Stimulated activated CD8-positive, alpha-beta memory T cell treated with anti-CD3 and anti-CD28 coated beads, Interleukin-4, amount 100 ng/mL, for 4 hours (primary cell): ENCODE results near the gene HDAC6.
"Not testable (repeated sequence)": the region's sequence is repeated elsewhere in the genome, so short reads cannot be mapped to it uniquely, and the experiment has no call there.

Experiments
- DNase-seq, 2 donors: peaks; one replicate each; pipeline ENCODE4 v3.0.0-alpha.2; 2020; ENCODE audit warnings: low read depth in 2 of 2, low spot score in 1 of 2

Gene HDAC6

GRCh38 chrX:48789366-48790220, 12.3 kb upstream of the HDAC6 start:
- DNase-seq, result no peak

GRCh38 chrX:48790477-48790876, 11.4 kb upstream of the HDAC6 start:
- no peak for DNase-seq

- DNase-seq, result no peak
Observed at GRCh38 chrX:48791063-48791820, 10.6 kb upstream of the HDAC6 start.

GRCh38 chrX:48792219-48792618, 9.6 kb upstream of the HDAC6 start:
- no peak for DNase-seq

GRCh38 chrX:48793935-48794334, 7.9 kb upstream of the HDAC6 start:
- no peak for DNase-seq

- DNase-seq, result no peak
Observed at GRCh38 chrX:48794340-48794910, 7.4 kb upstream of the HDAC6 start.

GRCh38 chrX:48794911-48795515, 6.9 kb upstream of the HDAC6 start:
- no peak for DNase-seq

GRCh38 chrX:48798318-48798717, 3.5 kb upstream of the HDAC6 start:
- DNase-seq, result no peak

- DNase-seq, result no peak
Observed at GRCh38 chrX:48800574-48801279, 1.1 kb upstream of the HDAC6 start.

GRCh38 chrX:48802089-48802904, 430 bp downstream of the HDAC6 start:
- DNase-seq, result peak in 1 of 2 donors; percentile 29

GRCh38 chrX:48802905-48803200, 986 bp downstream of the HDAC6 start:
- no peak for DNase-seq

GRCh38 chrX:48806081-48806480, 4.2 kb downstream of the HDAC6 start:
- no peak for DNase-seq

GRCh38 chrX:48813644-48814043, 11.8 kb downstream of the HDAC6 start:
- DNase-seq, result no peak

- no peak for DNase-seq
Observed at GRCh38 chrX:48814722-48815121, 12.9 kb downstream of the HDAC6 start.

- DNase-seq, result no peak
Observed at GRCh38 chrX:48815266-48815665, 13.4 kb downstream of the HDAC6 start.

- DNase-seq, result no peak
Observed at GRCh38 chrX:48816014-48816810, 14.3 kb downstream of the HDAC6 start.

GRCh38 chrX:48818098-48818497, 16.2 kb downstream of the HDAC6 start:
- no peak for DNase-seq

GRCh38 chrX:48818866-48819265, 17.0 kb downstream of the HDAC6 start:
- DNase-seq, result no peak

- not testable (repeated sequence) for DNase-seq
Observed at GRCh38 chrX:48819394-48819793, 17.5 kb downstream of the HDAC6 start.

- DNase-seq, result no peak
Observed at GRCh38 chrX:48823053-48823452, 21.2 kb downstream of the HDAC6 start.
